Spinal cord (tissue), 10 donors: ENCODE measurements around the gene DNAL4. TPM values are rescaled to one million over a fixed set of nuclear protein-coding genes. Genes with fewer than 3 reads are reported as not detected.

Experiments
- DNase-seq, 6 donors: peaks; one replicate each; pipeline versions ENCODE4 v3.0.0 to v3.0.0-alpha.2; 2013 to 2015; ENCODE audit warnings: low spot score in 6 of 6, low read depth in 4 of 6
- H3K27ac ChIP-seq: one replicate; pipeline ENCODE4 v1.5.1; 2013; ENCODE audit warnings: low read depth, low read length, control low read depth
- H3K27me3 ChIP-seq: one replicate; pipeline ENCODE4 v1.6.1; 2013; ENCODE audit warnings: low read length; ENCODE audit not compliant: control insufficient read depth, insufficient read depth
- H3K36me3 ChIP-seq: one replicate; pipeline ENCODE4 v1.6.1; 2013; ENCODE audit warnings: low read length; ENCODE audit not compliant: control insufficient read depth, insufficient read depth
- H3K4me1 ChIP-seq: one replicate; pipeline ENCODE4 v1.6.1; 2013; ENCODE audit warnings: low read length; ENCODE audit not compliant: control insufficient read depth, insufficient read depth
- H3K4me3 ChIP-seq: one replicate; pipeline ENCODE4 v1.5.1; 2013; ENCODE audit warnings: low read depth, low read length, control low read depth
- H3K9me3 ChIP-seq: one replicate; pipeline ENCODE4 v1.6.1; 2013; ENCODE audit warnings: low read length; ENCODE audit not compliant: control insufficient read depth, insufficient read depth
- WGBS: methylation state at CpG from one replicate; pipeline ENCODE4 v1.1.5; 2013; ENCODE audit warnings: missing lambda C conversion rate; ENCODE audit not compliant: insufficient coverage; 5-methylcytosine and 5-hydroxymethylcytosine counted together
- long read RNA-seq, 4 donors: transcript quantifications; one replicate each; lab custom pipeline, GENCODE V29; 2026
- polyA plus RNA-seq, 2 donors: library from polyadenylated mRNA; unstranded; fragments of 120-200 nt; gene quantifications; one replicate each; pipeline ENCODE4 v1.2.1, GENCODE V29; 2013; ENCODE audit not compliant: insufficient read length in 2 of 2
- total RNA-seq, 2 donors: library from RNA; depleted of rRNA in 1 of 2; stranded (reverse); fragments of 120-200 nt in 1 of 2; fragments of >200 nt in 1 of 2; gene quantifications; one replicate each; pipeline versions ENCODE4 v1.2.3 to v1.2.4, GENCODE V29; 2013 to 2014
- donor health status: healthy.

DNAL4 gene, protein sequence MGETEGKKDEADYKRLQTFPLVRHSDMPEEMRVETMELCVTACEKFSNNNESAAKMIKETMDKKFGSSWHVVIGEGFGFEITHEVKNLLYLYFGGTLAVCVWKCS
- total RNA-seq (10 to 100 TPM in 1 of 2 donors, 1 to 10 TPM in 1; 9.0 to 31.0 TPM), polyA plus RNA-seq (10 to 100 TPM; 20.6 to 22.7 TPM)
- long read RNA-seq, donor 1, transcript DNAL4-201 (4 exons, 1,504 nt): major isoform, 15 of 17 reads
- long read RNA-seq, donor 1, partial matches to known transcripts: 0 of 17 reads
- long read RNA-seq, donor 1, other reads (novel, unspliced or antisense): 0 of 17 reads
- long read RNA-seq, donor 2, partial matches to known transcripts: 0 of 3 reads
- long read RNA-seq, donor 2, other reads (novel, unspliced or antisense): 0 of 3 reads
- long read RNA-seq, donor 3, partial matches to known transcripts: 0 of 2 reads
- long read RNA-seq, donor 3, other reads (novel, unspliced or antisense): 0 of 2 reads
- long read RNA-seq, donor 4, transcript DNAL4-201 (4 exons, 1,504 nt): major isoform, 28 of 29 reads
- long read RNA-seq, donor 4, partial matches to known transcripts: 0 of 29 reads
- long read RNA-seq, donor 4, other reads (novel, unspliced or antisense): 0 of 29 reads

DNA sequence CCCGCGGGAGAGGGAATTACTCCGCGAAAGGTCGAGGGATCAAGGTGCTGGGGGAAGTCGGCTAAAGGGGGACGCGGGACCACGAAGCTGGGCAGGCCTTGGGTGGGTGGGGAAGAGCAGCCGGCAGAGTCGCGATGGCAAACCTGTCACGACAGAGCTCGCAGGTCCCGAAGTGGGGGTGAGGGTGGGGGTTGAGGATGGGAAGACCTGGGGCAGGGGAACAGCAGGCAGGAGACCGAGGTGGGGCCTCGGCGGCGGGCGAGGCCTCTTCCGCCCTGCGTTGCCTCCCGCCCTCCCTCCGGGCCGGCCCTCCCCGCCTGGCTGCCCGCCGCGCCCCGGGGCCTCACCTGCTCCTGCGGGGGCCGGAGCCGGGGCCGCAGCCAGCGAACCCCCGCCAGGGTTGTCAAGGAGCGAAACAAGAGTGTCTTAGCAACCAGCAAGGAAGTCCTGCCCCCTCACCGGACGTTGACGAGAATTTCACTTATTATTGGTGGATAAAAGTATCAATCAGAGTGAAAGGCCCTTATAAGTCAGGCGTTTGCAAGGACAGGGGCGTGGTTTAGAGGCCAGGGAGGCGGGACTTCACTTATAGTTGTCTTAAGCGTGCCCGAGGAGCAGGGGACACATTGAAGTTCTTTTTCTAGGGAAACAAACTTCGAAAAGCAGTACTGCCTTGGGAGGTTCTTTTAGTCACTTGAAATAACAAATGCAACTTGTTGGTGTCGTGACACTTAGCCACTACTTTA is at the start of gene DNAL4:
Gene DNAL4, minus strand, starts transcription at position 423 of the 746 bp plus-strand sequence. CDS start 11,412 bp downstream, outside the sequence.
- H3K9me3 ChIP-seq: no peaks in the 10 kb centered on the region
- peak; percentile 94 to 99 (median 96) for DNase-seq
- WGBS: under 1% methylated on average over 46 of the region's 47 CpGs

GRCh38 chr22:38843201-38843656 is 49.3 kb upstream of the DNAL4 start:
- DNase-seq: peak in 2 of 6 donors; percentile 84 to 87

More for the DNA sequence above, at the start of gene DNAL4:
- Histone ChIP-seq H3K27me3 (peaks cover 2% of the 10 kb centered on the region), H3K4me1 (peaks cover 6% of the 10 kb centered on the region), H3K27ac (peak within 1 kb of the TSS; percentile 57), H3K36me3 (peaks cover 9% of the 10 kb centered on the region), H3K4me3 (peak within 1 kb of the TSS; percentile 45)

GRCh38 chr22:38842512-38843200 is 48.7 kb upstream of the DNAL4 start:
- Histone ChIP-seq H3K27me3 (peaks cover 14% of the 10 kb centered on the region), H3K4me1 (peaks cover 37% of the 10 kb centered on the region), H3K27ac (no peak overlapping the region), H3K36me3 (peaks cover 15% of the 10 kb centered on the region), H3K9me3 (no peaks in the 10 kb centered on the region), H3K4me3 (peak overlapping the region; percentile 32)
- WGBS: 11% methylated on average over 30 of the region's 34 CpGs
- no peak for DNase-seq

More at GRCh38 chr22:38843201-38843656, 49.3 kb upstream of the DNAL4 start:
- Histone ChIP-seq H3K4me3 (peak overlapping the region; percentile 32), H3K9me3 (no peaks in the 10 kb centered on the region), H3K4me1 (peaks cover 37% of the 10 kb centered on the region), H3K27ac (no peak overlapping the region), H3K36me3 (peaks cover 15% of the 10 kb centered on the region), H3K27me3 (peaks cover 14% of the 10 kb centered on the region)
- WGBS: under 1% methylated on average over 68 of the region's 68 CpGs

GRCh38 chr22:38841635-38842034 is 47.7 kb upstream of the DNAL4 start:
- peaks cover 14% of the 10 kb centered on the region for H3K27me3 ChIP-seq
- H3K4me3 ChIP-seq: no peak overlapping the region
- DNase-seq: no peak
- 80% methylated on average over 2 of the region's 5 CpGs for WGBS
- no peaks in the 10 kb centered on the region for H3K9me3 ChIP-seq
- H3K36me3 ChIP-seq: peaks cover 15% of the 10 kb centered on the region
- peaks cover 40% of the 10 kb centered on the region for H3K4me1 ChIP-seq
- no peak overlapping the region for H3K27ac ChIP-seq

DNA sequence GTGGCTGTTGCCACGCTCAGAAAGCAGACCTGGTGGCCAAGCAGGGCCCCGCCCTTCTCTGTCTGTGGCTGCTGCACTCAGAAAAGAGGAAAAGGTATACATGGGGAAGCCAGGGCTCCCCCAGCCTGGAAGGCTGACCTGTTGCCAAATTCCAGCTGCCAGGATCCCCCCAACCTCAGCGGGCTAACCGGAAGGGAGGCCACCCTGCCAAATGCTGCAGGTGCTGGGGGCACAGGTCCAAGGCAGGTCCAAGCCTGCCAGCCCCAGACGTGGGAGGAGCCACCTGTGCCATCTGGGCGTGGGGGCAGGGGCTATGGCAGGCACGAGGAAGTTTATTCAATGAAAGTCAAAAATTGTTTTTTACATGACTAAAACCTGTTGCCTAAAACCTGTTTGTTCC is 47.3 kb upstream of the DNAL4 start:
- no peak overlapping the region for H3K4me3 ChIP-seq

DNA sequence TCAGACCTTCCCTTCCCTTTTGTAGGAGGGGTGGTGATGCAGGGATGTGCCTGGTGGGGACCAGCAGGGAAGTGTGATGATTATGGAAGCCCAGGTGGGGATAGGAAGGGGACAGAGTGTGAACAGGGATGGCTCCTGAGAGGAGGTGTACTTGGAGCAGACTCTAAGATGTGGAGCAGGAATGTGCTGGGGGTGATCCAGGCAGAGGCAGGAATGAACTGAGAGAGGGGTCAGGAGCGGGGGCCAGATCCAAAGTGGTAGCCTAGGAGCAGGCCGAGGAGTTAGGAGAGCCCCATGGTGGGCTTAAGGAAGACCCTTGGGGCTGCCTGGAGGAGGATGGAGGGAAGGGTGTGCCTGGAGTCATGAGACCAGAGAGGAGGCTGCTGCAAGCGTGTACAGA is 46.2 kb upstream of the DNAL4 start:
- Histone ChIP-seq H3K36me3 (peaks cover 15% of the 10 kb centered on the region), H3K9me3 (no peaks in the 10 kb centered on the region), H3K27ac (no peak overlapping the region), H3K4me1 (peaks cover 40% of the 10 kb centered on the region), H3K4me3 (no peak overlapping the region), H3K27me3 (peaks cover 14% of the 10 kb centered on the region)
- no peak for DNase-seq
- WGBS: 61% methylated on average over 3 of the region's 3 CpGs

More for the DNA sequence above, 47.3 kb upstream of the DNAL4 start:
- Histone ChIP-seq H3K36me3 (peaks cover 15% of the 10 kb centered on the region), H3K27ac (no peak overlapping the region), H3K9me3 (no peaks in the 10 kb centered on the region), H3K27me3 (peaks cover 14% of the 10 kb centered on the region), H3K4me1 (peaks cover 40% of the 10 kb centered on the region)
- WGBS: 61% methylated on average over 7 of the region's 7 CpGs
- no peak for DNase-seq

GRCh38 chr22:38839686-38840085 is 45.7 kb upstream of the DNAL4 start:
- no peak overlapping the region for H3K4me3 ChIP-seq
- H3K9me3 ChIP-seq: no peaks in the 10 kb centered on the region
- H3K27ac ChIP-seq: no peak overlapping the region

GRCh38 chr22:38837414-38837928 is 43.5 kb upstream of the DNAL4 start:
- Histone ChIP-seq H3K4me1 (peaks cover 42% of the 10 kb centered on the region), H3K36me3 (peaks cover 18% of the 10 kb centered on the region), H3K4me3 (no peak overlapping the region), H3K27ac (no peak overlapping the region), H3K27me3 (peaks cover 11% of the 10 kb centered on the region), H3K9me3 (no peaks in the 10 kb centered on the region)
- DNase-seq: no peak
- WGBS: 100% methylated on average over 2 of the region's 6 CpGs

More at GRCh38 chr22:38839686-38840085, 45.7 kb upstream of the DNAL4 start:
- Histone ChIP-seq H3K27me3 (peaks cover 14% of the 10 kb centered on the region), H3K36me3 (peaks cover 18% of the 10 kb centered on the region), H3K4me1 (peaks cover 38% of the 10 kb centered on the region)
- DNase-seq: peak in 2 of 6 donors; percentile 23 to 90
- no CpG with 5 or more reads among the region's 1 CpG for WGBS
